ENCODE results near the gene CBX3.
"Not testable (repeated sequence)": the region's sequence is repeated elsewhere in the genome, so short reads cannot be mapped to it uniquely, and the experiment has no call there.

Gene CBX3

GRCh38 chr7:26201247-26202018 lies at the start of gene CBX3:
CBX3 (plus strand) TSS chr7:26201745; CDS start chr7:26202999, 1,254 bp downstream.
- peak; percentile 79 to 82 for DNase-seq

- DNase-seq, result peak; percentile 80 to 86
Observed at GRCh38 chr7:26151953-26152781, 49.4 kb upstream of the CBX3 start, which contains the start of gene NFE2L3. NFE2L3 (plus strand) TSS chr7:26152198; CDS start chr7:26152499, 301 bp downstream.

GRCh38 chr7:26152782-26153240 lies 48.7 kb upstream of the CBX3 start:
- peak; percentile 12 to 32 for DNase-seq

GRCh38 chr7:26153241-26153822 lies 48.2 kb upstream of the CBX3 start:
- peak; percentile 17 to 20 for DNase-seq

- no peak for DNase-seq
Observed at GRCh38 chr7:26153823-26154783, 47.4 kb upstream of the CBX3 start.

GRCh38 chr7:26155531-26156375 lies 45.8 kb upstream of the CBX3 start:
- DNase-seq, result no peak

GRCh38 chr7:26156451-26157420 lies 44.8 kb upstream of the CBX3 start:
- peak; percentile 23 to 69 for DNase-seq

GRCh38 chr7:26157520-26158105 lies 43.9 kb upstream of the CBX3 start:
- no peak for DNase-seq

GRCh38 chr7:26159243-26159642 lies 42.3 kb upstream of the CBX3 start:
- DNase-seq, result no peak

- DNase-seq, result no peak
Observed at GRCh38 chr7:26160896-26161295, 40.6 kb upstream of the CBX3 start.

GRCh38 chr7:26162431-26162830 lies 39.1 kb upstream of the CBX3 start:
- DNase-seq, result no peak

GRCh38 chr7:26163804-26164203 lies 37.7 kb upstream of the CBX3 start:
- not testable (repeated sequence) for DNase-seq

GRCh38 chr7:26165950-26166683 lies 35.4 kb upstream of the CBX3 start:
- DNase-seq, result no peak

GRCh38 chr7:26166684-26167266 lies 34.8 kb upstream of the CBX3 start:
- DNase-seq, result no peak

GRCh38 chr7:26167303-26167934 lies 34.1 kb upstream of the CBX3 start:
- peak in 1 of 2 experiments; percentile 27 for DNase-seq

- no peak for DNase-seq
Observed at GRCh38 chr7:26168458-26169023, 33.0 kb upstream of the CBX3 start.

GRCh38 chr7:26169271-26169670 lies 32.3 kb upstream of the CBX3 start:
- no peak for DNase-seq
